ENCODE data around the gene EIF4ENIF1. TPM values are rescaled to one million over a fixed set of nuclear protein-coding genes. Genes with fewer than 3 reads are reported as not detected.
"Not testable (repeated sequence)": the region's sequence is repeated elsewhere in the genome, so short reads cannot be mapped to it uniquely, and the experiment has no call there.

The EIF4ENIF1 gene
- total and polyA plus RNA-seq, 3 donors from 2014 or later, result 74.6 to 127 (median 79.7) TPM

DNA sequence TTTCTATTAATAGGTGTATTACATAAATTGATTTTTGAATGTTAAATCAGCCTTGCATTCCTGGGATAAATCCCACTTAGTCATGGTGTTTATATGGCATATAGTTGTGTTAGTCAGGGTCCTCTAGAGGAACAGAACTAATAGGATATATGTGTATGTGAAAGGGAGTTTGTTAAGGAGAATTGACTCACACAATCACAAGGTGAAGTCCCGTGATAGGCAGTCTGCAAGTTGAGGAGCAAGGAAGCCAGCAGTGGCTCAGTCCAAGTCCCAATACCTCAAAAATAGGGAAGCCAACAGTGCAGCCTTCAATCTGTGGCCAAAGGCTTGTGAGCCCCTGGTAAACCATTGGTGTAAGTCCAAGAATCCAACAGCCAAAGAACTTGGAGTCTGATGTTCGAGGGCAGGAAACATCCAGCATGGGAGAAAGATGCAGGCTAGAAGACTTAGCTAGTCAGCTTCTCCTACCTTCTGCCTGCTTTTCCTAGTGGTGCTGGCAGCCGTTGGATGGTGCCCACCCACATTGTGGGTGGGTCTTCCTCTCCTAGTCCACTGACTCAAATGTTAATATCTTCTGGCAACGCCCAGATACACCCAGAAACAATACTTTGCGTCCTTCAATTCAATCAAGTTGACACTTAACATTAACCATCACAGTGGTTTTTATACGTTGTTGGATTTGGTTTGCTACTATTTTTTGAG lies 19.6 kb upstream of the EIF4ENIF1 start:
- intact Hi-C loops (cut with DNase I; ENCODE audit: low total_unique reads), result no loop called here

DNA sequence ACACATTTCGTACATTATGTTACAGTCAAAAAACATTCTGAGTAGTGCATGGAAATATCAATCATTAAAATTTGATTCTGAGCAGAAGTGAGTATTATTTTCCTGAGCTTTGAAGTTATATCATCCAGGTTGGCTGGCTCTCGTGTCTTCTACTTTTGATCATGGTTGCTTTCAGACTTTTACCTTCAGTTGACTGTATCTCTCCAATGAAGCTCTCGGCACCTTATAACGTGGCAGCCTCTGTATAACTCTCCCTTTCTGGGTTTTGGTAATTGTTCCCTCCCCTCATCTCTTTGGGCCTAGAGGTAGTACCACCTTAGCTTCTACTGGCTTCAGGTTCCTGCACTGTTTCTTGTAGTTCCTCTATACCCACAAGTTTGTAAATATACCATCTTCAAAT lies 18.9 kb upstream of the EIF4ENIF1 start:
- DNase-seq, result no peak
- Histone ChIP-seq H3K4me1 (no peaks in the 10 kb centered on the region), H3K4me3 (no peak overlapping the region), H3K36me3 (ENCODE audit: low read depth, missing control alignments) (no peaks in the 10 kb centered on the region), H3K27ac (no peak overlapping the region), H3K9me3 (no peaks in the 10 kb centered on the region), H3K27me3 (no peaks in the 10 kb centered on the region)
- TF ChIP-seq CTCF (IDR thresholded peaks at IDR 0.05) (no peak), POLR2A (IDR thresholded peaks at IDR 0.05) (no peak)
- intact Hi-C loops (cut with DNase I; ENCODE audit: low total_unique reads), result no loop called here
- WGBS, 2 donors, result 98% methylated on average over 4 of the region's 4 CpGs

More for the DNA sequence above, 19.6 kb upstream of the EIF4ENIF1 start:
- Histone ChIP-seq H3K4me1 (no peaks in the 10 kb centered on the region), H3K27me3 (no peaks in the 10 kb centered on the region), H3K9me3 (no peaks in the 10 kb centered on the region), H3K4me3 (no peak overlapping the region), H3K36me3 (ENCODE audit: low read depth, missing control alignments) (no peaks in the 10 kb centered on the region), H3K27ac (no peak overlapping the region)
- DNase-seq, result no peak
- 90 to 93% methylated on average over 6 of the region's 6 CpGs for WGBS, 2 donors
- TF ChIP-seq CTCF (IDR thresholded peaks at IDR 0.05), result no peak
- TF ChIP-seq POLR2A (IDR thresholded peaks at IDR 0.05), result no peak

GRCh38 chr22:31507517-31507916 lies 17.9 kb upstream of the EIF4ENIF1 start:
- intact Hi-C loops (cut with DNase I; ENCODE audit: low total_unique reads); DNase-seq; H3K27ac ChIP-seq; H3K9me3 ChIP-seq; H3K4me1 ChIP-seq; H3K27me3 ChIP-seq; H3K36me3 ChIP-seq (ENCODE audit: low read depth, missing control alignments); H3K4me3 ChIP-seq: not testable (repeated sequence)

DNA sequence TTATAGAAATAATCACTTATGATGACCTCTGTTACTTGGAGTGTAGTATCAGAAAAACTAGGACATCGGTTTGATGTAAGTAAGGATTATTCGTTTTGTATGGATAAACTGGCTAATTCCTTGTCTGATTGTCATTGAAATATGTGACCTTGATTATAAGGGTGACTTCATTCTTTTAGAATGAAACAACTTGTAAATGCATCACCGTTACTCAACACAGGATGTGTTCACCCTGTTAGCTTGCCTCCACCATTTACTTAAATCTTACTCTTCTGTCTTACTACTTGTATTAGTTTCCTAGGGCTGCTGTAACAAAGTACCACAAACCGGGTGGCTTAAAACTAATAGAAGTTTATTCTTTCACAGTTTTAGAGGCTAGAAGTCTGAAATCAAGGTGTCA lies 14.6 kb upstream of the EIF4ENIF1 start:
- H3K27ac ChIP-seq, result no peak overlapping the region
- no peaks in the 10 kb centered on the region for H3K27me3 ChIP-seq
- intact Hi-C loops (cut with DNase I; ENCODE audit: low total_unique reads), result no loop called here
- no peak overlapping the region for H3K4me3 ChIP-seq
- H3K36me3 ChIP-seq (ENCODE audit: low read depth, missing control alignments), result no peaks in the 10 kb centered on the region
- WGBS, 2 donors, result 70 to 80% methylated on average over 4 of the region's 4 CpGs
- no peaks in the 10 kb centered on the region for H3K4me1 ChIP-seq
- no peak for DNase-seq
- no peak for TF ChIP-seq POLR2A (IDR thresholded peaks at IDR 0.05)
- no peak for TF ChIP-seq CTCF (IDR thresholded peaks at IDR 0.05)
- H3K9me3 ChIP-seq, result no peaks in the 10 kb centered on the region

DNA sequence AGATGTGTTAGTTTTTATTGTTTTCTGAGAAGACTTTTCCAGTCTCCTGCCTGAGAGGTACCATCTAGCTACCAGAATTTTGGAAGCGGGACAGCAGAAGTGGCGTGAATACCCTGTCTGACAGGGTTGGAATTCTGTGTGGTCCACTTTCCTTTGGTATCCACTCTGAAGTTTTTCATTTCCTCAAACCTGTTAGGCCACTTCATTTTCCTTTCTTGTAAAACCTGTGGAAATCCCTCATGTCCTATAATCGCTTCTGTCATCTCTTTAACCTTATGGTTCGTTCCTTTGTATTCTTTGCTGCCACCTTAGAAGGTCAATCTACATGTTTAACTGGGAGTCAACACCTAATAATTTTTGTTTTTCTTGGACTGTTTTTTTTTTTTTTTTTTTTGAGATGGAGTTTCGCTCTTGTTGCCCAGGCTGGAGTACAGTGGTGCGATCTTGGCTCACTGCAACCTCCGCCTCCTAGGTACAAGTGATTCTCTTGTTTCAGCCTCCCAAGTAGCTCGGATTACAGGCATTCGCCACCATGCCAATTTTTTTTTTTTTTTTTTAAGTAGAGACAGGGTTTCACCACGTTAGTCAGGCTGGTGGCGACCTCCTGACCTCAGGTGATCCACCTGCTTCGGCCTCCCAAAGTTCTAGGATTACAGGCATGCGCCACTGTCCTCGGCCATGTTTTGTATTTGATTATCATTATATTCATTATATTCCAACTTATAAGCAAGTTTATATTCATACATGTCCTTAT lies 13.7 kb upstream of the EIF4ENIF1 start:
- Histone ChIP-seq H3K27ac (no peak overlapping the region), H3K27me3 (no peaks in the 10 kb centered on the region), H3K4me1 (no peaks in the 10 kb centered on the region), H3K36me3 (ENCODE audit: low read depth, missing control alignments) (no peaks in the 10 kb centered on the region), H3K4me3 (no peak overlapping the region), H3K9me3 (no peaks in the 10 kb centered on the region)
- TF ChIP-seq POLR2A (IDR thresholded peaks at IDR 0.05), result no peak
- TF ChIP-seq CTCF (IDR thresholded peaks at IDR 0.05), result no peak
- intact Hi-C loops (cut with DNase I; ENCODE audit: low total_unique reads), result no loop called here
- no peak for DNase-seq
- WGBS, 2 donors, result 93% methylated on average over 14 of the region's 14 CpGs
